Esophagus muscularis mucosa (tissue), 3 donors: ENCODE data around the gene ADD3.

Source experiments
- CTCF ChIP-seq, 3 experiments: fragments of 200-600 bp in 2 of 3; fragments of 450-650 bp in 1 of 3; sonication (generic) in 2 of 3; IDR thresholded peaks; one replicate each; pipeline ENCODE4 v1.5.1; 2017 to 2019; ENCODE audit warnings: antibody characterized with exemption in 3 of 3, mild to moderate bottlenecking in 2 of 3, moderate library complexity in 1 of 3
- POLR2A ChIP-seq: fragments of 450-650 bp; IDR thresholded peaks from one replicate; pipeline ENCODE4 v1.6.1; 2017; ENCODE audit warnings: antibody characterized with exemption, moderate library complexity, mild to moderate bottlenecking, low read depth
- POLR2AphosphoS5 ChIP-seq, 2 donors: sonication (generic); formaldehyde crosslinking; IDR thresholded peaks; one replicate each; pipeline ENCODE4 v1.6.1; 2017; ENCODE audit warnings: antibody characterized with exemption in 2 of 2

GRCh38 chr10:109987452-109988211 lies 20.2 kb upstream of the ADD3 start:
- TF ChIP-seq POLR2AphosphoS5 (IDR thresholded peaks at IDR 0.05), result no peak
- TF ChIP-seq POLR2A, result no peak
- no peak for TF ChIP-seq CTCF (IDR thresholded peaks at IDR 0.05)
